HG03097 (cell line): ENCODE results near the gene RAC2.

Source experiments
- ATAC-seq: cut with Tn5 transposase; IDR thresholded peaks from one replicate; pipeline ENCODE4 v1.9.1; 2021; ENCODE audit not compliant: unreplicated experiment, low FRiP score

RAC2 gene

GRCh38 chr22:37193629-37194191, 50.4 kb downstream of the RAC2 start:
- ATAC-seq = no peak

- ATAC-seq = no peak
Measured at GRCh38 chr22:37192741-37193140, 51.3 kb downstream of the RAC2 start.

- ATAC-seq = no peak
Measured at GRCh38 chr22:37192204-37192603, 51.9 kb downstream of the RAC2 start.

- no peak for ATAC-seq
Measured at GRCh38 chr22:37190262-37190780, 53.7 kb downstream of the RAC2 start.

GRCh38 chr22:37188901-37189466, 55.1 kb downstream of the RAC2 start:
- no peak for ATAC-seq

- ATAC-seq = no peak
Measured at GRCh38 chr22:37187891-37188761, 55.9 kb downstream of the RAC2 start, which contains the start of gene C1QTNF6. C1QTNF6 (minus strand) TSS chr22:37188247; CDS start chr22:37188213, 34 bp downstream.

GRCh38 chr22:37187552-37187890, 56.5 kb downstream of the RAC2 start:
- no peak for ATAC-seq

GRCh38 chr22:37186997-37187522, 57.0 kb downstream of the RAC2 start:
- no peak for ATAC-seq

GRCh38 chr22:37186228-37186996, 57.7 kb downstream of the RAC2 start:
- no peak for ATAC-seq

- ATAC-seq = no peak
Measured at GRCh38 chr22:37185646-37186227, 58.3 kb downstream of the RAC2 start.

GRCh38 chr22:37184816-37185541, 59.1 kb downstream of the RAC2 start:
- no peak for ATAC-seq

- ATAC-seq = no peak
Measured at GRCh38 chr22:37184380-37184755, 59.7 kb downstream of the RAC2 start.

- ATAC-seq = no peak
Measured at GRCh38 chr22:37183432-37184379, 60.4 kb downstream of the RAC2 start.

- no peak for ATAC-seq
Measured at GRCh38 chr22:37182949-37183245, 61.2 kb downstream of the RAC2 start.

- ATAC-seq = no peak
Measured at GRCh38 chr22:37182101-37182948, 61.7 kb downstream of the RAC2 start.

GRCh38 chr22:37181681-37182080, 62.4 kb downstream of the RAC2 start:
- ATAC-seq = no peak

GRCh38 chr22:37180531-37181231, 63.4 kb downstream of the RAC2 start:
- ATAC-seq = no peak
